GM19240 (cell line): Measurements from ENCODE around the gene ZNF718.
"Not testable (repeated sequence)": the region's sequence is repeated elsewhere in the genome, so short reads cannot be mapped to it uniquely, and the experiment has no call there.

ENCODE experiments used
- DNase-seq: peaks from one replicate; pipeline ENCODE4 v3.0.0; 2011; ENCODE audit warnings: low spot score; ENCODE audit not compliant: insufficient read length

ZNF718 gene

GRCh38 chr4:161496-162284 is 37.4 kb downstream of the ZNF718 start:
- DNase-seq: no peak

- not testable (repeated sequence) for DNase-seq
These were observed 45.3 kb downstream of the ZNF718 start for GRCh38 chr4:169640-170039.

GRCh38 chr4:171318-171717 is 47.0 kb downstream of the ZNF718 start:
- not testable (repeated sequence) for DNase-seq

GRCh38 chr4:173666-174314 is 49.5 kb downstream of the ZNF718 start:
- DNase-seq: no peak

- DNase-seq: no peak
These were observed 51.7 kb downstream of the ZNF718 start for GRCh38 chr4:175986-176385.

- DNase-seq: no peak
These were observed 52.7 kb downstream of the ZNF718 start for GRCh38 chr4:176995-177394.

- not testable (repeated sequence) for DNase-seq
These were observed 57.9 kb downstream of the ZNF718 start for GRCh38 chr4:182225-182624.

GRCh38 chr4:188091-188490 is 63.8 kb downstream of the ZNF718 start:
- DNase-seq: no peak

- DNase-seq: not testable (repeated sequence)
These were observed 70.9 kb downstream of the ZNF718 start for GRCh38 chr4:195159-195558.

- DNase-seq: no peak
These were observed 76.6 kb downstream of the ZNF718 start for GRCh38 chr4:200936-201335.

GRCh38 chr4:202822-203221 is 78.5 kb downstream of the ZNF718 start:
- DNase-seq: not testable (repeated sequence)

- no peak for DNase-seq
These were observed 80.9 kb downstream of the ZNF718 start for GRCh38 chr4:205097-205756.

GRCh38 chr4:206054-206453 is 81.8 kb downstream of the ZNF718 start:
- no peak for DNase-seq

- DNase-seq: not testable (repeated sequence)
These were observed 84.3 kb downstream of the ZNF718 start for GRCh38 chr4:208416-209096.

GRCh38 chr4:211033-211511 is 86.8 kb downstream of the ZNF718 start:
- no peak for DNase-seq

GRCh38 chr4:212438-213188 is 88.3 kb downstream of the ZNF718 start:
- DNase-seq: no peak

- DNase-seq: not testable (repeated sequence)
These were observed 88.9 kb downstream of the ZNF718 start for GRCh38 chr4:213189-213535.
